Esophagus (tissue), 2 donors: ENCODE measurements around the gene NUDT19. TPM values are rescaled to one million over a fixed set of nuclear protein-coding genes. Genes with fewer than 3 reads are reported as not detected.
"Not testable (repeated sequence)": the region's sequence is repeated elsewhere in the genome, so short reads cannot be mapped to it uniquely, and the experiment has no call there.

Experiments used
- H3K27ac ChIP-seq, 2 donors: one replicate each; pipeline ENCODE4 v1.5.1; 2013; ENCODE audit warnings: low read depth in 2 of 2, mild to moderate bottlenecking in 2 of 2, inconsistent platforms in 1 of 2, low read length in 1 of 2, moderate library complexity in 1 of 2
- H3K27me3 ChIP-seq, 2 donors: one replicate each; pipeline ENCODE4 v1.6.1; 2013; ENCODE audit warnings: low read length in 2 of 2, control low read depth in 1 of 2, mild to moderate bottlenecking in 1 of 2; ENCODE audit not compliant: insufficient read depth in 2 of 2, control insufficient read depth in 1 of 2
- H3K36me3 ChIP-seq, 2 donors: one replicate each; pipeline ENCODE4 v1.6.1; 2013; ENCODE audit warnings: low read length in 1 of 2; ENCODE audit not compliant: control insufficient read depth in 2 of 2, insufficient read depth in 2 of 2
- H3K4me1 ChIP-seq, 2 donors: one replicate each; pipeline ENCODE4 v1.6.1; 2013; ENCODE audit warnings: low read length in 1 of 2; ENCODE audit not compliant: control insufficient read depth in 2 of 2, insufficient read depth in 2 of 2
- H3K4me3 ChIP-seq, 2 donors: one replicate each; pipeline ENCODE4 v1.5.1; 2013; ENCODE audit warnings: low read length in 2 of 2, mild to moderate bottlenecking in 2 of 2, low read depth in 1 of 2, moderate library complexity in 1 of 2
- H3K9me3 ChIP-seq, 2 donors: one replicate each; pipeline ENCODE4 v1.6.1; 2013; ENCODE audit warnings: mild to moderate bottlenecking in 2 of 2, low read depth in 1 of 2, low read length in 1 of 2, moderate library complexity in 1 of 2; ENCODE audit not compliant: control insufficient read depth in 2 of 2, insufficient read depth in 1 of 2
- WGBS, 2 donors: extraction: QIAGEN DNeasy Blood & Tissue Kit; methylation state at CpG; one replicate each; pipeline ENCODE4 v1.1.7; 2013; 5-methylcytosine and 5-hydroxymethylcytosine counted together
- polyA plus RNA-seq, 2 donors: library from polyadenylated mRNA; stranded (reverse); fragments of 200-250 nt; gene quantifications; one replicate each; pipeline ENCODE4 v1.2.3, GENCODE V29; 2013
- donor health status: healthy with polysubstance abuse.
- donor health status: Bipolar disorder and iron deficiency.

The NUDT19 gene
- polyA plus RNA-seq, 2 donors = 8.5 to 8.6 TPM

GRCh38 chr19:32719611-32720059 lies 28.0 kb downstream of the NUDT19 start, which contains the start of gene TDRD12:
Gene TDRD12, plus strand, starts transcription at chr19:32719767. Its CDS starts 306 bp downstream, at chr19:32720073.
- no peaks in the 10 kb centered on the region for H3K4me1 ChIP-seq
- no peaks in the 10 kb centered on the region for H3K27me3 ChIP-seq
- peaks cover 0 to 3% of the 10 kb centered on the region in 2 donors for H3K9me3 ChIP-seq
- peak within 1 kb of the TSS in 1 of 2 donors; percentile 70 for H3K27ac ChIP-seq
- WGBS, 2 donors = 86 to 94% methylated on average over 33 to 44 of the region's 44 CpGs
- peaks cover 0 to 8% of the 10 kb centered on the region in 2 donors for H3K36me3 ChIP-seq
- no peak within 1 kb of the TSS for H3K4me3 ChIP-seq

GRCh38 chr19:32720216-32720935 lies 28.8 kb downstream of the NUDT19 start:
- Histone ChIP-seq H3K4me3 (no peak overlapping the region), H3K36me3 (peaks cover 0 to 4% of the 10 kb centered on the region in 2 donors), H3K9me3 (peaks cover 0 to 3% of the 10 kb centered on the region in 2 donors), H3K27ac (no peak overlapping the region), H3K27me3 (no peaks in the 10 kb centered on the region), H3K4me1 (no peaks in the 10 kb centered on the region)
- 89 to 94% methylated on average over 19 to 22 of the region's 22 CpGs for WGBS, 2 donors

- WGBS, 2 donors = 92 to 97% methylated on average over 22 of the region's 22 CpGs
- Histone ChIP-seq H3K27ac (no peak overlapping the region), H3K36me3 (peaks cover 0 to 3% of the 10 kb centered on the region in 2 donors), H3K4me1 (no peaks in the 10 kb centered on the region), H3K4me3 (no peak overlapping the region), H3K9me3 (peaks cover 0 to 3% of the 10 kb centered on the region in 2 donors), H3K27me3 (no peaks in the 10 kb centered on the region)
Measured at GRCh38 chr19:32720936-32721250, 29.3 kb downstream of the NUDT19 start.

- Histone ChIP-seq H3K36me3 (no peaks in the 10 kb centered on the region), H3K9me3 (no peaks in the 10 kb centered on the region), H3K27ac (no peak overlapping the region), H3K4me3 (no peak overlapping the region), H3K4me1 (no peaks in the 10 kb centered on the region), H3K27me3 (no peaks in the 10 kb centered on the region)
- 76 to 77% methylated on average over 4 of the region's 4 CpGs for WGBS, 2 donors
Measured at GRCh38 chr19:32735936-32736335, 44.3 kb downstream of the NUDT19 start.

GRCh38 chr19:32743021-32743420 lies 51.4 kb downstream of the NUDT19 start:
- Histone ChIP-seq H3K36me3 (no peaks in the 10 kb centered on the region), H3K4me3 (no peak overlapping the region), H3K27ac (no peak overlapping the region), H3K27me3 (no peaks in the 10 kb centered on the region), H3K4me1 (no peaks in the 10 kb centered on the region), H3K9me3 (no peaks in the 10 kb centered on the region)
- 96 to 98% methylated on average over 9 of the region's 9 CpGs for WGBS, 2 donors

GRCh38 chr19:32743447-32743846 lies 51.8 kb downstream of the NUDT19 start:
- Histone ChIP-seq H3K27ac (no peak overlapping the region), H3K9me3 (no peaks in the 10 kb centered on the region), H3K4me3 (no peak overlapping the region), H3K4me1 (no peaks in the 10 kb centered on the region), H3K36me3 (no peaks in the 10 kb centered on the region), H3K27me3 (no peaks in the 10 kb centered on the region)
- 96 to 97% methylated on average over 4 of the region's 4 CpGs for WGBS, 2 donors

GRCh38 chr19:32744555-32745325 lies 53.1 kb downstream of the NUDT19 start:
- Histone ChIP-seq H3K4me3 (no peak overlapping the region), H3K27ac (no peak overlapping the region), H3K36me3 (no peaks in the 10 kb centered on the region), H3K27me3 (no peaks in the 10 kb centered on the region), H3K9me3 (no peaks in the 10 kb centered on the region), H3K4me1 (no peaks in the 10 kb centered on the region)
- 92% methylated on average over 18 of the region's 18 CpGs for WGBS, 2 donors

- H3K27me3 ChIP-seq = not testable (repeated sequence)
- WGBS, 2 donors = 31 to 35% methylated on average over 2 of the region's 2 CpGs
Measured at GRCh38 chr19:32745594-32746251, 54.1 kb downstream of the NUDT19 start.

GRCh38 chr19:32746631-32747196 lies 55.1 kb downstream of the NUDT19 start:
- not testable (repeated sequence) for H3K27ac ChIP-seq, H3K36me3 ChIP-seq, H3K4me3 ChIP-seq, H3K4me1 ChIP-seq, H3K27me3 ChIP-seq, H3K9me3 ChIP-seq
- 28 to 32% methylated on average over 2 of the region's 2 CpGs for WGBS, 2 donors

More at GRCh38 chr19:32745594-32746251, 54.1 kb downstream of the NUDT19 start:
- not testable (repeated sequence) for H3K4me1 ChIP-seq, H3K36me3 ChIP-seq, H3K4me3 ChIP-seq, H3K9me3 ChIP-seq, H3K27ac ChIP-seq
